HCT116 (cell line): ENCODE measurements around the gene TBX2. TPM values are rescaled to one million over a fixed set of nuclear protein-coding genes. Genes with fewer than 3 reads are reported as not detected.

ENCODE experiments used
- ATAC-seq: fragments of 200-7000 bp; cut with Tn5 transposase; 2 replicates; pipeline ENCODE4 v1.9.1; 2020; ENCODE audit warnings: mild to moderate bottlenecking, moderate library complexity
- BruUV-seq: library from RNA; stranded (reverse); fragments of 400-500 nt; replicated peaks from 2 replicates; lab custom pipeline; 2021; lab: Mats Ljungman, UMichigan
- CTCF ChIA-PET: fragments of 300-600 bp; sonication (Branson Sonifier 250); formaldehyde crosslinking; loops from one replicate; lab custom pipeline; 2021; ENCODE audit warnings: antibody characterized with exemption; lab: Charles Lee
- POLR2A ChIA-PET: fragments of 300-600, 350-600 bp; sonication (Branson Sonifier 250); formaldehyde crosslinking; loops from one replicate; lab custom pipeline; 2021; ENCODE audit warnings: antibody characterized with exemption; lab: Charles Lee
- RAD21 ChIA-PET, 2 experiments: fragments of 300-600 bp; sonication (Branson Sonifier 250); formaldehyde crosslinking; loops; one replicate each; lab custom pipeline; 2023; ENCODE audit warnings: low total read pairs in 2 of 2; ENCODE audit not compliant: uncharacterized antibody in 2 of 2, unreplicated experiment in 2 of 2, low non-redundant PET in 1 of 2; lab: Charles Lee
- DNase-seq: peaks from one replicate; pipeline ENCODE4 v3.0.0-alpha.2; 2010; ENCODE audit warnings: low read depth, low spot score
- H2AFZ ChIP-seq: fragments of 200-600 bp; shearing (Covaris generic), sonication (generic); 2 replicates; pipeline ENCODE4 v1.6.1; 2017; ENCODE audit warnings: low read depth, mixed run types, mixed read lengths, antibody characterized with exemption, low read length; ENCODE audit not compliant: poor library complexity, severe bottlenecking
- H3K27ac ChIP-seq: 2 replicates; pipeline ENCODE4 v1.5.1; 2012; ENCODE audit warnings: low read depth, low read length
- H3K27me3 ChIP-seq: fragments of 200-600 bp; sonication (generic); 2 replicates; pipeline ENCODE4 v1.6.1; 2016; ENCODE audit warnings: mixed run types, low read length, mixed read lengths; ENCODE audit not compliant: insufficient read depth
- H3K36me3 ChIP-seq, 2 experiments: fragments of 200-500 bp in 1 of 2; fragments of 200-600 bp in 1 of 2; sonication (Bioruptor generic) in 1 of 2; sonication (generic) in 1 of 2; 2 replicates each; pipeline versions ENCODE4 v1.5.1 to v1.6.1; 2014 to 2016; ENCODE audit warnings: low read length in 2 of 2, inconsistent platforms in 1 of 2, mixed read lengths in 1 of 2, mixed run types in 1 of 2; ENCODE audit not compliant: insufficient read depth in 2 of 2, control insufficient read depth in 1 of 2
- H3K4me1 ChIP-seq, 2 experiments: fragments of 200-600 bp in 1 of 2; sonication (generic) in 1 of 2; 2 replicates each; pipeline versions ENCODE4 v1.5.1 to v1.6.1; 2012 to 2017; ENCODE audit warnings: low read length in 2 of 2, inconsistent platforms in 1 of 2, mild to moderate bottlenecking in 1 of 2, mixed read lengths in 1 of 2, mixed run types in 1 of 2, moderate library complexity in 1 of 2; ENCODE audit not compliant: insufficient read depth in 2 of 2, control insufficient read depth in 1 of 2
- H3K4me2 ChIP-seq: fragments of 200-600 bp; sonication (generic); 2 replicates; pipeline ENCODE4 v1.6.1; 2017; ENCODE audit warnings: mixed run types, low read length, mixed read lengths
- H3K4me3 ChIP-seq, 2 experiments: fragments of 200-600 bp in 1 of 2; sonication (generic) in 1 of 2; replicated peaks in 1 of 2; 2 replicates each; pipeline ENCODE4 v1.5.1; 2011 to 2016; ENCODE audit warnings: low read length in 2 of 2, control low read depth in 1 of 2, low read depth in 1 of 2, mild to moderate bottlenecking in 1 of 2, mixed read lengths in 1 of 2, mixed run types in 1 of 2
- H3K79me2 ChIP-seq: fragments of 200-600 bp; sonication (generic); 2 replicates; pipeline ENCODE4 v1.6.1; 2017; ENCODE audit warnings: mild to moderate bottlenecking, mixed run types, low read length, moderate library complexity, mixed read lengths; ENCODE audit not compliant: insufficient read depth
- H3K9ac ChIP-seq: fragments of 200-600 bp; sonication (generic); 2 replicates; pipeline ENCODE4 v1.6.1; 2016; ENCODE audit warnings: low read length, mixed read lengths
- H3K9me2 ChIP-seq: fragments of 200-600 bp; sonication (generic), shearing (Covaris generic); 2 replicates; pipeline ENCODE4 v1.6.1; 2017; ENCODE audit warnings: mixed run types, mild to moderate bottlenecking, moderate library complexity; ENCODE audit not compliant: insufficient read depth
- H3K9me3 ChIP-seq, 2 experiments: fragments of 200-500 bp in 1 of 2; fragments of 200-600 bp in 1 of 2; sonication (Bioruptor generic) in 1 of 2; sonication (generic) in 1 of 2; 2 replicates each; pipeline ENCODE4 v1.6.1; 2014 to 2017; ENCODE audit warnings: low read length in 2 of 2, mixed read lengths in 2 of 2, inconsistent platforms in 1 of 2, low read depth in 1 of 2, mild to moderate bottlenecking in 1 of 2, mixed run types in 1 of 2, moderate library complexity in 1 of 2; ENCODE audit not compliant: control insufficient read depth in 1 of 2, insufficient read depth in 1 of 2
- H4K20me1 ChIP-seq: fragments of 200-600 bp; sonication (generic), shearing (Covaris generic); 2 replicates; pipeline ENCODE4 v1.6.1; 2017; ENCODE audit warnings: mixed run types, mild to moderate bottlenecking, moderate library complexity; ENCODE audit not compliant: insufficient read depth
- ATF3 ChIP-seq: IDR thresholded peaks from 2 replicates; pipeline ENCODE4 v1.6.1; 2012
- CBX3 ChIP-seq: IDR thresholded peaks from 2 replicates; pipeline ENCODE4 v1.6.1; 2012; ENCODE audit warnings: low read depth
- CEBPB ChIP-seq: IDR thresholded peaks from 2 replicates; pipeline ENCODE4 v1.6.1; 2012; ENCODE audit warnings: low read depth
- CTCF ChIP-seq, 3 experiments: fragments of 200-600 bp in 1 of 3; sonication (generic) in 1 of 3; IDR thresholded peaks in 2 of 3; conservative IDR thresholded peaks in 1 of 3; 2 replicates each; pipeline ENCODE4 v1.5.1; 2012 to 2017; ENCODE audit warnings: low read depth in 2 of 3, low read length in 2 of 3, antibody characterized with exemption in 1 of 3, borderline replicate concordance in 1 of 3, control low read depth in 1 of 3, mild to moderate bottlenecking in 1 of 3, mixed read lengths in 1 of 3, mixed run types in 1 of 3, moderate library complexity in 1 of 3; ENCODE audit not compliant: insufficient read depth in 1 of 3
- EGR1 ChIP-seq: IDR thresholded peaks from 2 replicates; pipeline ENCODE4 v1.6.1; 2012; ENCODE audit warnings: low read depth
- EZH2 ChIP-seq: fragments of 200-600 bp; sonication (generic); IDR thresholded peaks from 2 replicates; pipeline ENCODE4 v1.6.1; 2017; ENCODE audit warnings: antibody characterized with exemption, mixed run types
- EZH2phosphoT487 ChIP-seq: fragments of 200-600 bp; IDR thresholded peaks from 2 replicates; pipeline ENCODE4 v1.6.1; 2018; ENCODE audit warnings: antibody characterized with exemption, borderline replicate concordance
- FOSL1 ChIP-seq: IDR thresholded peaks from 2 replicates; pipeline ENCODE4 v1.6.1; 2012; ENCODE audit warnings: low read depth
- JUND ChIP-seq: IDR thresholded peaks from 2 replicates; pipeline ENCODE4 v1.6.1; 2012
- POLR2AphosphoS5 ChIP-seq: IDR thresholded peaks from 2 replicates; pipeline ENCODE4 v1.6.1; 2011; ENCODE audit warnings: mild to moderate bottlenecking, low read depth, low read length, moderate library complexity
- REST ChIP-seq: IDR thresholded peaks from 2 replicates; pipeline ENCODE4 v1.6.1; 2012; ENCODE audit warnings: low read depth
- SIN3A ChIP-seq: IDR thresholded peaks from 2 replicates; pipeline ENCODE4 v1.6.1; 2012; ENCODE audit warnings: low read depth
- SP1 ChIP-seq: IDR thresholded peaks from 2 replicates; pipeline ENCODE4 v1.6.1; 2012; ENCODE audit warnings: low read depth
- SRF ChIP-seq: IDR thresholded peaks from 2 replicates; pipeline ENCODE4 v1.6.1; 2012; ENCODE audit warnings: low read depth
- YY1 ChIP-seq: IDR thresholded peaks from 2 replicates; pipeline ENCODE4 v1.6.1; 2011; ENCODE audit warnings: low read length, low read depth, moderate library complexity, mild to moderate bottlenecking; ENCODE audit not compliant: insufficient replicate concordance; ENCODE audit errors: extremely low read depth
- ZNF274 ChIP-seq: fragments of 200-500 bp; sonication (Bioruptor generic); IDR thresholded peaks from 2 replicates; pipeline ENCODE4 v1.6.1; 2014; ENCODE audit warnings: mild to moderate bottlenecking, low read depth, low read length, inconsistent platforms
- intact Hi-C: fragments of 100-400 bp; cut with micrococcal nuclease; formaldehyde crosslinking; loops from 2 replicates; pipeline ENCODE4 v1.10.0; 2022
- total RNA-seq: library from RNA; stranded (reverse); gene quantifications from one replicate; pipeline ENCODE4 v1.2.1, GENCODE V29; 2021; ENCODE audit not compliant: unreplicated experiment
- TF ChIP-seq, protein P1 (sequence below): IDR thresholded peaks from 2 replicates; pipeline ENCODE4 v1.6.1; 2012

TBX2 gene
- total RNA-seq, 1 experiment from 2014 or later: 0.71 TPM

- DNase-seq (no peak), ATAC-seq (no peak)
- Histone ChIP-seq H3K4me2 (no peak overlapping the region), H3K9me2 (no peaks in the 10 kb centered on the region), H3K27me3 (no peaks in the 10 kb centered on the region), H3K36me3 (no peaks in the 10 kb centered on the region), H3K27ac (no peak overlapping the region), H3K9me3 (peaks cover 0 to 6% of the 10 kb centered on the region in 2 experiments; a peak in 1 of 4 replicates), H3K9ac (no peak overlapping the region), H3K79me2 (no peaks in the 10 kb centered on the region), H3K4me3 (no peak overlapping the region), H2AFZ (no peak overlapping the region), H3K4me1 (peaks cover 35 to 37% of the 10 kb centered on the region in 2 experiments), H4K20me1 (no peaks in the 10 kb centered on the region)
- CTCF ChIA-PET: no interaction called here
- intact Hi-C loops: no loop called here
- POLR2A ChIA-PET: no interaction called here
- TF ChIP-seq EGR1: no peak
- no peak for TF ChIP-seq SP1
- TF ChIP-seq SRF: no peak
- no peak for TF ChIP-seq CTCF (IDR thresholded peaks at IDR 0.05 in 2 of 3, conservative IDR thresholded peaks at IDR 0.05 in 1 of 3; ENCODE audit: borderline replicate concordance in 1 of 3, insufficient read depth in 1 of 3, low read depth in 2 of 3, low read length in 2 of 3)
- no peak for TF ChIP-seq CEBPB
- no peak for TF ChIP-seq JUND
- TF ChIP-seq FOSL1: no peak
- no peak for TF ChIP-seq POLR2AphosphoS5
- TF ChIP-seq EZH2: no peak
- no peak for TF ChIP-seq REST
- TF ChIP-seq EZH2phosphoT487: no peak
- no peak for TF ChIP-seq YY1
- no peak for TF ChIP-seq ZNF274
- no peak for TF ChIP-seq CBX3
- no peak for TF ChIP-seq SIN3A
- TF ChIP-seq, protein P1, sequence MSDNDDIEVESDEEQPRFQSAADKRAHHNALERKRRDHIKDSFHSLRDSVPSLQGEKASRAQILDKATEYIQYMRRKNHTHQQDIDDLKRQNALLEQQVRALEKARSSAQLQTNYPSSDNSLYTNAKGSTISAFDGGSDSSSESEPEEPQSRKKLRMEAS: no peak
- TF ChIP-seq ATF3: no peak
- BruUV-seq: no TSS peak
- RAD21 ChIA-PET: no interaction called here
Measured at GRCh38 chr17:61422869-61423268, 23.2 kb downstream of the TBX2 start.
